IMR-90 (cell line): ENCODE measurements around the gene TMBIM6. TPM values are rescaled to one million over a fixed set of nuclear protein-coding genes. Genes with fewer than 3 reads are reported as not detected.
"Not testable (repeated sequence)": the region's sequence is repeated elsewhere in the genome, so short reads cannot be mapped to it uniquely, and the experiment has no call there.

Experiments used
- ATAC-seq: fragments of 200-7000 bp; cut with Tn5 transposase; 2 replicates; pipeline ENCODE4 v1.9.1; 2020; ENCODE audit warnings: low read depth, mild to moderate bottlenecking, moderate library complexity
- BruUV-seq: library from RNA; stranded (reverse); fragments of 400-500 nt; replicated peaks from 2 replicates; lab custom pipeline; 2021; lab: Mats Ljungman, UMichigan
- CTCF ChIA-PET: fragments of 300-600 bp; formaldehyde crosslinking; extraction: SDS; loops from one replicate; lab custom pipeline; 2021; ENCODE audit warnings: antibody characterized with exemption; lab: Yijun Ruan, JAX
- POLR2A ChIA-PET: fragments of 300-600 bp; sonication (Branson Sonifier 250); formaldehyde crosslinking; loops from one replicate; lab custom pipeline; 2022; ENCODE audit warnings: antibody characterized with exemption; ENCODE audit not compliant: unreplicated experiment; lab: Charles Lee
- DNase-seq: peaks from one replicate; pipeline ENCODE4 v3.0.0; 2013
- H2AFZ ChIP-seq: replicated peaks from 2 replicates; pipeline ENCODE3; 2013; ENCODE audit warnings: low read length, mild to moderate bottlenecking; ENCODE audit not compliant: poor library complexity
- H2AK5ac ChIP-seq: 2 replicates; pipeline ENCODE4 v1.6.1; 2013; ENCODE audit warnings: low read depth, low read length, inconsistent platforms
- H2AK9ac ChIP-seq: replicated peaks from 2 replicates; pipeline ENCODE3; 2013; ENCODE audit warnings: mild to moderate bottlenecking, low read depth, low read length, moderate library complexity; ENCODE audit not compliant: poor library complexity
- H2BK120ac ChIP-seq: 2 replicates; pipeline ENCODE4 v1.6.1; 2013; ENCODE audit warnings: low read depth, low read length, inconsistent platforms
- H2BK15ac ChIP-seq: 3 replicates; pipeline ENCODE4 v1.6.1; 2013; ENCODE audit warnings: low read depth, low read length, inconsistent platforms
- H2BK20ac ChIP-seq: 2 replicates; pipeline ENCODE4 v1.6.1; 2013; ENCODE audit warnings: low read depth, mild to moderate bottlenecking, inconsistent platforms, low read length, moderate library complexity
- H2BK5ac ChIP-seq: 2 replicates; pipeline ENCODE4 v1.6.1; 2013; ENCODE audit warnings: mild to moderate bottlenecking, low read depth, low read length, inconsistent platforms; ENCODE audit not compliant: poor library complexity, severe bottlenecking
- H3K14ac ChIP-seq: replicated peaks from 2 replicates; pipeline ENCODE4 v1.6.1; 2013; ENCODE audit warnings: low read depth, low read length, inconsistent platforms
- H3K18ac ChIP-seq: 2 replicates; pipeline ENCODE4 v1.6.1; 2013; ENCODE audit warnings: low read depth, low read length, control low read depth
- H3K23ac ChIP-seq: 2 replicates; pipeline ENCODE4 v1.6.1; 2013; ENCODE audit warnings: low read depth, low read length, inconsistent platforms
- H3K27ac ChIP-seq: 2 replicates; pipeline ENCODE4 v1.5.1; 2013; ENCODE audit warnings: mild to moderate bottlenecking, control low read depth, low read length; ENCODE audit not compliant: insufficient read depth
- H3K27me3 ChIP-seq: 2 replicates; pipeline ENCODE4 v1.6.1; 2013; ENCODE audit warnings: low read length; ENCODE audit not compliant: control insufficient read depth, insufficient read depth
- H3K36me3 ChIP-seq: 2 replicates; pipeline ENCODE4 v1.6.1; 2013; ENCODE audit warnings: low read length, mixed read lengths; ENCODE audit not compliant: control insufficient read depth, insufficient read depth
- H3K4ac ChIP-seq: 2 replicates; pipeline ENCODE4 v1.6.1; 2013; ENCODE audit warnings: low read depth, low read length, inconsistent platforms
- H3K4me1 ChIP-seq: 2 replicates; pipeline ENCODE4 v1.6.1; 2013; ENCODE audit warnings: low read length, mixed read lengths; ENCODE audit not compliant: control insufficient read depth, insufficient read depth
- H3K4me2 ChIP-seq: 2 replicates; pipeline ENCODE4 v1.6.1; 2013; ENCODE audit warnings: low read depth, mild to moderate bottlenecking, control low read depth, low read length, moderate library complexity
- H3K4me3 ChIP-seq: 2 replicates; pipeline ENCODE4 v1.5.1; 2013; ENCODE audit warnings: low read depth, mild to moderate bottlenecking, control low read depth, low read length, moderate library complexity; ENCODE audit not compliant: insufficient read depth
- H3K56ac ChIP-seq: 2 replicates; pipeline ENCODE4 v1.6.1; 2013; ENCODE audit warnings: low read length, inconsistent platforms; ENCODE audit not compliant: insufficient read depth; ENCODE audit errors: extremely low read depth
- H3K79me1 ChIP-seq, 2 experiments: 2 replicates each; pipeline ENCODE4 v1.6.1; 2013; ENCODE audit warnings: low read length in 2 of 2, inconsistent platforms in 1 of 2, low read depth in 1 of 2
- H3K9ac ChIP-seq: 2 replicates; pipeline ENCODE4 v1.6.1; 2013; ENCODE audit warnings: low read depth, low read length, control low read depth
- H3K9me1 ChIP-seq: 2 replicates; pipeline ENCODE4 v1.6.1; 2013; ENCODE audit warnings: low read length, inconsistent platforms; ENCODE audit not compliant: insufficient read depth
- H3K9me3 ChIP-seq: 2 replicates; pipeline ENCODE4 v1.6.1; 2013; ENCODE audit warnings: low read length; ENCODE audit not compliant: control insufficient read depth, insufficient read depth
- H4K20me1 ChIP-seq: 2 replicates; pipeline ENCODE4 v1.6.1; 2013; ENCODE audit warnings: low read length, inconsistent platforms; ENCODE audit not compliant: insufficient read depth
- H4K5ac ChIP-seq: 2 replicates; pipeline ENCODE4 v1.6.1; 2013; ENCODE audit warnings: mild to moderate bottlenecking, low read depth, low read length, control low read depth
- H4K8ac ChIP-seq, 2 experiments: 2 replicates each; pipeline ENCODE4 v1.6.1; 2013; ENCODE audit warnings: low read depth in 2 of 2, low read length in 2 of 2, control low read depth in 1 of 2, inconsistent platforms in 1 of 2
- H4K91ac ChIP-seq: 2 replicates; pipeline ENCODE4 v1.6.1; 2013; ENCODE audit warnings: low read depth, low read length, inconsistent platforms; ENCODE audit not compliant: insufficient read depth
- WGBS, 2 experiments: methylation state at CpG; one replicate each; pipeline versions ENCODE4 v1.1.5 to v1.1.7; 2013; ENCODE audit warnings: missing lambda C conversion rate in 2 of 2; ENCODE audit not compliant: insufficient read length in 1 of 2; ENCODE audit errors: extremely low coverage in 2 of 2; 5-methylcytosine and 5-hydroxymethylcytosine counted together
- dilution Hi-C: fragments of 300-500 bp; cut with HindIII; formaldehyde crosslinking; loops from one replicate; pipeline ENCODE4 v1.14.3; 2018; ENCODE audit warnings: low sequenced_read_pairs; ENCODE audit not compliant: unreplicated experiment
- in situ Hi-C: fragments of 300-500 bp; cut with MboI; formaldehyde crosslinking; loops from 3 replicates; pipeline ENCODE4 v1.14.3; 2019; ENCODE audit warnings: low sequenced_read_pairs, inconsistent platforms, mixed read lengths
- intact Hi-C: fragments of 100-400 bp; cut with micrococcal nuclease; formaldehyde crosslinking; loops from 2 replicates; pipeline ENCODE4 v1.10.0; 2022
- polyA plus RNA-seq, 3 experiments: library from polyadenylated mRNA; depleted of rRNA; stranded (reverse); fragments of >200 nt; gene quantifications; 2 replicates each; pipeline ENCODE4 v1.2.3, GENCODE V29; 2012; ENCODE audit warnings: low replicate concordance in 1 of 3
- total RNA-seq: library from RNA; depleted of rRNA; stranded (reverse); fragments of >200 nt; gene quantifications from 2 replicates; pipeline ENCODE4 v1.2.3, GENCODE V29; 2012

The TMBIM6 gene
- total and polyA plus RNA-seq, 2 of the 4 experiments (the other 2 are of a cell fraction), result 255 to 285 TPM

DNA sequence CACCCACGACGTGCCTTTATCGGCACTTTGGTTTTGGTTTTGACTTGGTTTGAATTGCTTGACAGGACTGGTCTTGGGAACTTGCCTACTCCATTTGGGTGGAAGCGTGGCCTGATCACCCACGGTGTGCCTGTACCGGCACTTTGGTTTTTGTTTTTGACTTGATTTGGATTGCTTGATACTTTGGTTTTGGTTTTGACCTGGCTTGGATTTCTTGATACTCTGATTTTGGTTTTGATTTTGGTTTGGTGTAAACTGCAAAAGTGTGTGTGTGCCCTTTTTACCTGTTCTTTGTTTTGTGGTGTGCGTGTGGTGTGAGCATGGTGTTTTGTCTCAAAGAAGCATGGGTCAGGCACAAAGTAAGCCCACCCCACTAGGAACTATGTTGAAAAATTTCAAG, 6.5 kb upstream of the TMBIM6 start:
- intact Hi-C loops, H3K23ac ChIP-seq, H3K56ac ChIP-seq, H3K14ac ChIP-seq, H3K4me1 ChIP-seq, ATAC-seq, H3K36me3 ChIP-seq, H3K9ac ChIP-seq, H2BK15ac ChIP-seq, H4K8ac ChIP-seq, H2BK5ac ChIP-seq, H3K9me1 ChIP-seq, dilution Hi-C loops, H3K18ac ChIP-seq, H3K9me3 ChIP-seq, H2AK5ac ChIP-seq, in situ Hi-C loops, H4K5ac ChIP-seq, H2BK20ac ChIP-seq, H3K4ac ChIP-seq, H4K20me1 ChIP-seq, H4K91ac ChIP-seq, H3K79me1 ChIP-seq, H2AFZ ChIP-seq, H2AK9ac ChIP-seq, H3K4me2 ChIP-seq, H3K4me3 ChIP-seq, POLR2A ChIA-PET, DNase-seq, H2BK120ac ChIP-seq, CTCF ChIA-PET, BruUV-seq, H3K27ac ChIP-seq: not testable (repeated sequence)
- WGBS, 2 experiments, result no CpG with 5 or more reads among the region's 7 CpGs
- H3K27me3 ChIP-seq, result peaks cover 17% of the 10 kb centered on the region

DNA sequence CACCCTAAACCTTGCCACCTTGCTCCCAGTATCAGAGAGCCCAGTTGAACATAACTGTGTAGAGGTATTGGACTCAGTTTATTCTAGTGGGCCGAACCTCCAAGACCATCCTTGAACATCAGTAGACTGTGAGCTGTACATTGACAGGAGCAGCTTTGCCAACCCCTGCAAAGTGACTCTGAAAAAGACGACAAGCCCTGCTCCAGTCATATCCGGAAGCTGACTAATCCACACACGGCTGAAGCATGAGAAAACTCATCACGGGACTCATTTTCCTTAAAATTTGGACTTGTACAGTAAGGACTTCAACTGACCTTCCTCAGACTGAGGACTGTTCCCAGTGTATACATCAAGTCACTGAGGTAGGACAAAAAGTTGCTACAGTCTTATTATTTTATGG, 2.6 kb upstream of the TMBIM6 start:
- H4K8ac ChIP-seq, H3K27ac ChIP-seq, H3K14ac ChIP-seq, H3K4me3 ChIP-seq, H3K27me3 ChIP-seq, dilution Hi-C loops, H3K4me2 ChIP-seq, in situ Hi-C loops, H3K9me3 ChIP-seq, POLR2A ChIA-PET, H2BK5ac ChIP-seq, H3K36me3 ChIP-seq, H2AFZ ChIP-seq, H3K23ac ChIP-seq, H3K56ac ChIP-seq, H3K18ac ChIP-seq, BruUV-seq, H2BK20ac ChIP-seq, H4K5ac ChIP-seq, H3K79me1 ChIP-seq, H3K4ac ChIP-seq, H2BK15ac ChIP-seq, intact Hi-C loops, CTCF ChIA-PET, H3K4me1 ChIP-seq, H2AK5ac ChIP-seq, H3K9me1 ChIP-seq, H2BK120ac ChIP-seq, ATAC-seq, H3K9ac ChIP-seq, H2AK9ac ChIP-seq, H4K91ac ChIP-seq: not testable (repeated sequence)
- DNase-seq, result peak; percentile 47
- peaks cover 24% of the 10 kb centered on the region for H4K20me1 ChIP-seq
- 41% methylated on average over 2 of the region's 5 CpGs; no CpG with 5 or more reads in 1 of the 2 experiments for WGBS, 2 experiments
